Epithelial cell of proximal tubule (primary cell): ENCODE data around the gene CCDC152. TPM values are rescaled to one million over a fixed set of nuclear protein-coding genes. Genes with fewer than 3 reads are reported as not detected.
"Not testable (repeated sequence)": the region's sequence is repeated elsewhere in the genome, so short reads cannot be mapped to it uniquely, and the experiment has no call there.

Experiments
- DNase-seq: peaks from one replicate; pipeline ENCODE4 v3.0.0-alpha.2; 2011; ENCODE audit warnings: low read depth
- H3K4me3 ChIP-seq: 2 replicates; pipeline ENCODE4 v1.5.1; 2011; ENCODE audit warnings: low read depth, mild to moderate bottlenecking, low read length
- CTCF ChIP-seq: conservative IDR thresholded peaks from 2 replicates; pipeline ENCODE4 v1.5.1; 2012; ENCODE audit warnings: low read depth, mild to moderate bottlenecking, low read length
- total RNA-seq: library from RNA; depleted of rRNA; stranded (reverse); fragments of >200 nt; gene quantifications from 2 replicates; pipeline ENCODE4 v1.2.3, GENCODE V29; 2015

CCDC152 gene
- total RNA-seq, 1 donor from 2014 or later = 2.7 TPM

- H3K4me3 ChIP-seq = no peak overlapping the region
- no peak for DNase-seq
- no peak for TF ChIP-seq CTCF
These were observed 56.0 kb downstream of the CCDC152 start for GRCh38 chr5:42812620-42813019.

GRCh38 chr5:42813533-42813932 is 56.9 kb downstream of the CCDC152 start:
- no peak for DNase-seq
- TF ChIP-seq CTCF = no peak
- H3K4me3 ChIP-seq = no peak overlapping the region

- not testable (repeated sequence) for DNase-seq
These were observed 59.9 kb downstream of the CCDC152 start for GRCh38 chr5:42816546-42816945.

DNA sequence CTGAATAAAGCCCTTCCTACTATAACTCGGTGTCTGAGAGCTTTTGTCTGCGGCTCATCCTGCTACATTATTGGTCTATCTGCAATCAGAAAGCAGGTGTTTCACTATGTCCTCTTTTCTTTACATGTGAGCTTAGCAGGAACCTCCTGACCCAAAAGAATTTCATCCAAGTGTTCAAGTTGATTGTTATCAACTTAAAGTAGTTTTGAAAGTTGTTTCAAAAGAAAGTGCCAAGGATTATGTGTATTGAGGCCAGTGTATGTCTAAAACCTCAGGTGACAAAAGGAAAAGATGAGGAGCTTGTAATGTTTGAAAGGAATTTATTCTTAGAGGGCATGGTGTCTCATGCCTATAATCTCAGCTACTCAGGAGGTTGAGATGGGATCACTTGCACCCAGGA is 63.1 kb downstream of the CCDC152 start:
- no peak for TF ChIP-seq CTCF
- no peak overlapping the region for H3K4me3 ChIP-seq
- DNase-seq = no peak

More at GRCh38 chr5:42816546-42816945, 59.9 kb downstream of the CCDC152 start:
- not testable (repeated sequence) for H3K4me3 ChIP-seq

GRCh38 chr5:42822548-42822947 is 65.9 kb downstream of the CCDC152 start:
- TF ChIP-seq CTCF = no peak
- no peak overlapping the region for H3K4me3 ChIP-seq
- DNase-seq = no peak

GRCh38 chr5:42824347-42824976 is 67.8 kb downstream of the CCDC152 start:
- DNase-seq = no peak
- H3K4me3 ChIP-seq = no peak overlapping the region
- no peak for TF ChIP-seq CTCF

GRCh38 chr5:42825422-42826148 is 69.0 kb downstream of the CCDC152 start:
- no peak for TF ChIP-seq CTCF
- H3K4me3 ChIP-seq = no peak overlapping the region
- DNase-seq = no peak
